Measurements from ENCODE around the gene GABRA5. TPM values are rescaled to one million over a fixed set of nuclear protein-coding genes. Genes with fewer than 3 reads are reported as not detected.

The GABRA5 gene
- total and polyA plus RNA-seq, 2 of the 8 experiments (the other 6 are each of a cell fraction or from before 2014, with no cell fraction given) = 15.0 to 29.6 TPM

- Histone ChIP-seq H3K79me1 (ENCODE audit: low read depth, low read length) (no peaks in the 10 kb centered on the region), H2BK12ac (ENCODE audit: low read depth, low read length) (no peak overlapping the region), H3K27me3 (replicated peaks in 1 of 4; ENCODE audit: control insufficient read depth in 3 of 4, extremely low read depth in 1 of 4, insufficient read depth in 3 of 4, low read length in 3 of 4) (no peaks in the 10 kb centered on the region), H3K79me2 (ENCODE audit: control insufficient read depth in 1 of 2, insufficient read depth in 2 of 2, low read length in 2 of 2) (no peaks in the 10 kb centered on the region), H3K36me3 (ENCODE audit: control insufficient read depth in 2 of 4, insufficient read depth in 4 of 4, low read length in 3 of 4) (no peaks in the 10 kb centered on the region), H2AK5ac (ENCODE audit: low read depth, low read length) (no peak overlapping the region), H3K4me2 (ENCODE audit: insufficient read depth in 1 of 2, low read depth in 2 of 2, low read length in 2 of 2) (no peak overlapping the region), H3K4me3 (ENCODE audit: extremely low read depth in 1 of 4, insufficient read depth in 2 of 4, low read depth in 3 of 4, low read length in 4 of 4) (no peak overlapping the region), H2BK20ac (ENCODE audit: low read length) (no peak overlapping the region), H4K8ac (ENCODE audit: extremely low read depth, insufficient read depth, low read length) (no peak overlapping the region), H2AFZ (ENCODE audit: low read length) (no peak overlapping the region), H3K9me3 (ENCODE audit: insufficient read depth in 2 of 2, low read depth in 1 of 2, low read length in 1 of 2) (no peaks in the 10 kb centered on the region), H4K20me1 (replicated peaks in 1 of 2; ENCODE audit: control insufficient read depth in 1 of 2, insufficient read depth in 2 of 2, low read length in 2 of 2) (no peaks in the 10 kb centered on the region), H4K5ac (ENCODE audit: insufficient read length, low read depth, low read length) (no peak overlapping the region), H3K4me1 (replicated peaks in 1 of 4; ENCODE audit: control insufficient read depth in 3 of 4, insufficient read depth in 4 of 4, low read length in 3 of 4) (no peaks in the 10 kb centered on the region), H2BK5ac (ENCODE audit: low read depth, low read length) (no peak overlapping the region), H3K23me2 (ENCODE audit: low read depth, low read length) (no peaks in the 10 kb centered on the region), H3K23ac (ENCODE audit: insufficient read length) (no peak overlapping the region), H3K14ac (ENCODE audit: insufficient read length) (no peak overlapping the region), H3K56ac (replicated peaks; ENCODE audit: insufficient read length, low read depth, low read length) (no peak overlapping the region), H2BK15ac (ENCODE audit: low read length) (no peak overlapping the region), H3K18ac (ENCODE audit: extremely low read depth, low read length) (no peak overlapping the region), H3K9ac (replicated peaks in 1 of 4; ENCODE audit: extremely low read depth in 1 of 4, low read depth in 3 of 4, low read length in 3 of 4) (no peak overlapping the region), H4K91ac (replicated peaks; ENCODE audit: insufficient read length, low read length) (no peak overlapping the region), H3K4ac (replicated peaks; ENCODE audit: insufficient read length, low read depth, low read length) (no peak overlapping the region), H2BK120ac (replicated peaks; ENCODE audit: low read depth, low read length) (no peak overlapping the region), H3K27ac (ENCODE audit: low read depth, low read length) (no peak overlapping the region)
- ChIA-PET POLR2A (ENCODE audit: partially characterized antibody) (interaction anchor here (1.4 kb wide), 1 partner anchor 21 kb away, joined by 4 read pairs; no protein-coding TSS in a partner anchor), CTCF (ENCODE audit: partially characterized antibody) (interaction anchor here (1.1 kb wide), 1 partner anchor 44 kb away, joined by 3 read pairs; no protein-coding TSS in a partner anchor)
- WGBS, 2 experiments (ENCODE audit: extremely low coverage in 1 of 2, insufficient coverage in 1 of 2, insufficient read length in 1 of 2, insufficient replicate concordance in 2 of 2, low coverage in 1 of 2, low lambda C conversion rate in 2 of 2, missing lambda C conversion rate in 1 of 2) = 94% methylated on average over 12 of the region's 12 CpGs; no CpG with 5 or more reads in 1 of the 2 experiments
- no peak for DNase-seq (ENCODE audit: low read depth in 1 of 2, low spot score in 2 of 2)
- no peak for TF ChIP-seq TEAD4 (IDR thresholded peaks at IDR 0.05; ENCODE audit: low read depth, low read length)
- no peak for TF ChIP-seq EP300 (IDR thresholded peaks at IDR 0.05; ENCODE audit: borderline replicate concordance in 1 of 2, low read depth in 2 of 2, low read length in 2 of 2)
- no peak for TF ChIP-seq YY1 (IDR thresholded peaks at IDR 0.05; ENCODE audit: low read depth, low read length)
- TF ChIP-seq SP2 (IDR thresholded peaks at IDR 0.05; ENCODE audit: low read length) = no peak
- TF ChIP-seq CTBP2 (IDR thresholded peaks at IDR 0.05; ENCODE audit: borderline replicate concordance, insufficient read depth, insufficient read length, low read length) = no peak
- no peak for TF ChIP-seq HDAC2 (IDR thresholded peaks at IDR 0.05; ENCODE audit: borderline replicate concordance in 1 of 2, low read depth in 2 of 2, low read length in 2 of 2)
- TF ChIP-seq SIN3A (conservative IDR thresholded peaks at IDR 0.05 in 1 of 2, IDR thresholded peaks at IDR 0.05 in 1 of 2; ENCODE audit: low read depth in 1 of 2, low read length in 2 of 2) = no peak
- TF ChIP-seq JUN (IDR thresholded peaks at IDR 0.05; ENCODE audit: low read depth, low read length) = no peak
- TF ChIP-seq KDM1A (IDR thresholded peaks at IDR 0.05; ENCODE audit: borderline replicate concordance, low read length) = no peak
- no peak for TF ChIP-seq ZNF274 (IDR thresholded peaks at IDR 0.05; ENCODE audit: borderline replicate concordance, extremely low read depth, low read length)
- TF ChIP-seq FOSL1 (IDR thresholded peaks at IDR 0.05; ENCODE audit: insufficient read depth, low read depth, low read length) = no peak
- TF ChIP-seq POU5F1 (IDR thresholded peaks at IDR 0.05; ENCODE audit: low read depth, low read length) = no peak
- FAIRE-seq = no peak
These were observed 68.5 kb downstream of the GABRA5 start for GRCh38 chr15:26935322-26935721.

All from H1 (cell line).